Amniotic epithelial cell (primary cell): ENCODE results near the gene TREML4.
A peak's percentile ranks its signal among the peaks of the same experiment; 100 is the strongest.
"Not testable (repeated sequence)": the region's sequence is repeated elsewhere in the genome, so short reads cannot be mapped to it uniquely, and the experiment has no call there.

ENCODE experiments used
- DNase-seq: peaks from one replicate; pipeline ENCODE4 v3.0.0-alpha.2; 2010; ENCODE audit warnings: low read depth

TREML4 gene, protein sequence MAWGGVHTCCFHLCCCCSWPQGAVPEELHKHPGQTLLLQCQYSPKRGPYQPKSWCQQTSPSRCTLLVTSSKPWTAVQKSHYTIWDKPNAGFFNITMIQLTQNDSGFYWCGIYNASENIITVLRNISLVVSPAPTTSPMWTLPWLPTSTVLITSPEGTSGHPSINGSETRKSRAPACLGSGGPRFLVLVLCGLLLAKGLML

DNA sequence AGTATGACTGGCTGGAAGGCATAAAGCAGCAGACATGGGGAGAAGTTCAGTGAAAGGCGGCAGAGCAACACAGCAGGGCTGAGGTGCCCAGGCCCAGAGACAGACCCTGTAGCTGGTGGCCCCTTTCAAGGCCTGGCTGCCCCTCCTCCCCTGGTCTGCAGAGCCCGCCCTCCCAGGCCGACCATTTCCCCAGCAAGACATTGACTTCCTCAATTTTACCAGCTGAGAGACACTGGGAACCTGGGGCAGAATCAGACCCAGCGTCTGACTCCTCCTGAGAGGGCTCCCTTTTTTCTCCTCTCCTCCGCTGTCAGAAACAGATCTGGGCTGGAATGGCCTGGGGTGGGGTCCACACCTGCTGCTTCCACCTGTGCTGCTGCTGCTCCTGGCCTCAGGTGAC lies at the start of gene TREML4:
Gene TREML4, plus strand, starts transcription at position 254 of the 400 bp plus-strand sequence. Its CDS starts 79 bp downstream, at position 333.
- no peak for DNase-seq

DNA sequence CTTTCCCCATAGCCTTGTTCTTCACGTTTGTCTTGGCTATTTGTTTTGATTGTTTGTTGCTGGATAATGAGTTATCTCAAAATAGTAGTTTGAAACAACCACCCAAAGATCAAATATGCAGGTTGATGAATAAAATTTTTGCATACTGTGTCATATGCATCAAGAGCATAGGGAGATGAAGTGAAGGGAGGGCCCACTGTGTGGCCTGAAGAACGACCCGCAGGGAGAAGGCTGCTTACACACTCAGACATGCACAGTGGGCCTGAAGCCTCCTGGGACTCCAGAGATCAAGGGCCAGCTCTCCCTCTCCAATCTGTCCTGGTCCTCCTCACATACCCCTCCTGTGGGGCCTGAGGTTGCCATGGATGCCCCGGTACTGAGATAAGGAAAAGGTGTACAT lies 49.0 kb upstream of the TREML4 start:
- DNase-seq = no peak

DNA sequence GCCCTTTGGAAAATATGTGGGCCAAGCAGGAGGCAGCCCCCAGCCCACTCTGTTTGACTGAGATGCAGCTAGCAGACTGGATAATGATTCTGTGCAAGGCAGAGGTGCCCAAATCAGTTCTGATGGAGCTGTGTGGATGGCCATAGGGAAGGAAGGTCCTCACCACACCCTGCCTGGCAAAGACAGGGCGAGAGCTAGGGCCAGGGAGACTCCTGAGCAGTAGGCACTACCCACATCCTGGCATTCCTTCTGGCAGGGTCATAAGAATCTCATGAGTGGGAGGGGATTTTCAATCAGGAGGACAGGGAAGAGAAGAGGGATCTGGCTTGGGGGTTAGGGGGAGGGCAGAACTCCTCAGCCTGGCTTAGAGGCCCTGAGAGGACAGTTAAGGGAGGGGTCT lies 46.6 kb upstream of the TREML4 start:
- no peak for DNase-seq

DNA sequence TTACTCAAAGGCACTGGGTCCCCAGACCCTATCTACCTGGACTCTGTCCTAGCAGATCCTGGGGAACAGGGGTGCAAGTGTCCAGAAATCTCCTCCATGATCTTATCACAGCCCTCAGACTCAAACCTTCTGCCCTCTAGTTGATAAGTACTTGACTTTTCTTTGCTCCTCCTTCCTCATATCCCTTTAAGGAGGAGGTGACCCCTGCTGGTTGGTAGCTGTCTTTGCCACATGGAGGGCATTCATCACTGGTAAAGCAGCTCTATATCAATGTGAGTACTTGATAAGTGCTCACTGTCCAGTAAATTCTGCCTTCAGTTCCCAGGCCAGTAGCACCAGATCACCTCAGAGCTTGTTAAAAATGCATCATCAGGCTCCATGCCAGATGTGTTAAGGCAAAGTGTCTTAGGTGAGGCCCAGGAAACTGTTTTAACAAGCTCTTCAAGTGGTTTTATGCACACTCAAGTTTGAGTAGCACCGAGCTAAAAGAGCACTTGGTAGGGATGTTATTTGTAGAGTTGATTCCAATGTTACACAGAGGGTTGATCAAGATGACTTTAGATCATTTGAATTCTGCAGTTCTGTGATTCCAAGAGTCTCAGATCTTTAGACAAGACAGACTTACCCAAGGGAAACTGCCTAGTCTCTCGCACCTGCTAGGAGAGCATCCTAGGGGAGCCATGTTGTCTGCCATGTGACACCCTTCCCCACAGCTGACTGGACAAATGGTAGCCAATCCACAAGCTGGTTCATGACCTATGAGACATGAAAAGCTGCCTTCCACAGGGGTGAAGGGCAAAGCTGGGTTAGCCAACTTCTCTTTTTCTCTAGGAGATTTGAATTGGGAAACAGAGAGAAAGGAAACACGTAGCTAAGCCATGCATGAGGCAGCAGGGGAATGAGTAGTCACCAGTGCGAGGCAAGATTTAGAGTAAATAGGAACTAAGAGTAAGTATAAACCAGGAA lies 45.8 kb upstream of the TREML4 start:
- peak; percentile 58 for DNase-seq

DNA sequence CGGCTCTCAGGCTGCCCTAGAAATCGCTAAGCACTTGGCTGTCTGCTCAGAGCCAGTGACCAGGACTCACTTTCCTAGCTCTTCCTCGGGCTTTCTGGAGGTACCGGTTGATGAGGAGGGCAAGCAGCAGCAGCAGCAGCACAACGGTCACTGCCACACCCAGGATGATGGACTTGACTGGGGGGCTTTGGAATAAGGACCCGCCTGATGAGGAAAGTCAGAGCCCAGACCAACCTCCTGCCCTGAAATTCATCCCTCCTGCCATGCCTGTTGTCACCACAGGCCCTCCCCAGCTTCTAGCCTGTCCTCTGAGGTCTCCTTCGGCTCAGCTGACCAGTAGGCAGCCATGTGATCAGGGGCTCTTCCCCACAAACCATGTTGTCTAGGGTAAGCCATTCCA lies 43.4 kb upstream of the TREML4 start:
- no peak for DNase-seq

DNA sequence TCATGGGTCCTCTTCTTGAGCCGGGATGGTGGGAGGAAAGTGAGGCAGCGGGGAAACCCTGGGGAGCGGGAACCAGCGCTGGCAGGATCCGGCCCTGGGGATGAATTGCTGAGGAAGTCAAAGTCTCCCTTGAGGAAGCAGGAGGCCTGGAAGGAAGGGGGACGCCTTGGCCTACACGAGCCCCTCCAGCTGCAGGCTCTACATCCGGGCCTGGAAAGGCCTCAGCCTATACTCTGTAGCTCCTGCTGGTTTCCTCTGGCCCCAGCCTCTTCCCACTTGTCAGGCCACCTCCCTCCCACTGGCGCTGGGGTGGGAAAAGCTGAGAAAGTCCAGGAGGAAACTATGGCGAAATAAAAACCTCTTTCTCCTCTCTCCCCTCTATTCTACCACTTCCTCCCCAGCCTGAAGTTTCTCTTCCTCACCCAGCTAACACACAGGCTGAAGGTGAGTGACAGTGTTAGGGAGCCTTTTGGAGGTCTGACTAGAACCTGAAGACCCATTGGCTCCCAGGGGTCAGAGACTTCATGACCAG lies 42.1 kb upstream of the TREML4 start:
- no peak for DNase-seq

DNA sequence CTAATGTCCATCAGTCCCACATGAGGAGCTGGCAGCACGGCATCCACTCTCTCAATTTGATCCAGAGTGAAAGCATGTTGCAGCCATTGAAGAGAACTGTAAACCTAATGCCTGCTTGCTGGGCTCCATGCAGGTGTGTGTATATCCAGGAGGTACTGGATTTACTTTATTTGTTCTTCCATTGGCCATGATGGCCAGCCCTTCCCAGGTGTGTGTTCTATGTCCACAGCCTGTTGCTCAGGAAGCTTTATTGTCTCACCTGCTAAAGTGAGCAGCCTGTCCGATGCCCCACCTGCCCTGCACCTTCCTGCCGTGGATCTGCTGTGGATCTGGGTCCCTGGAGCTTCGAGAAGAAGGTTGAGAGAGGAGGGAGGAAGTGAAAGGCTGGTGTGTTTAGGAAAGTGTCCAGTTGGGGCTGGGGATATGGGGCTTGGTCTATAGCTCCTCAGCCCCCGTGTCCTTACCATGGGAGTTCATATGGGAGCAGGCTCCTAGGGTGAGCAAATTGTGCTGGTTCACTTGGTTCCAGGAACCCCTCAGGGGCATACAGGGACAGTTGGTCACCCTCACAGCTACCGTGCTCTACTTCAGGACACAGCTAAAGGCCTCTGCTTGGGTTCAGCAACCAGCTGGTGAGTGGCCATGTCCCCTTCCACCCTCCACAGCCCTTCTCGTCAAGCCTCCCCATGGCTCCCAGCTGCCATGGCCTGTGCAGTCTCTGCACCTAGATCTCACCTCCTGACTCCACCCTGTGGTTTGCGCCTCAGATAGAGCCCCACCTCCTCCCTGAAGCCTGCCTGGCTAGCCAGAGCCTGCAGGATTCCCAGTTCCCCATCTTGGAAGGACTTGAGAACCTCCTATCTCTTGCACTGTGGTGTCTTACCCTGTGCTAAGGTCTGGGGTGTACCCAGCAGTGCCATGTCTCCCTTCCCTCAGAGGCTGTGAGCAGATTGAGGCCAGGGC lies 39.9 kb upstream of the TREML4 start:
- DNase-seq = no peak

DNA sequence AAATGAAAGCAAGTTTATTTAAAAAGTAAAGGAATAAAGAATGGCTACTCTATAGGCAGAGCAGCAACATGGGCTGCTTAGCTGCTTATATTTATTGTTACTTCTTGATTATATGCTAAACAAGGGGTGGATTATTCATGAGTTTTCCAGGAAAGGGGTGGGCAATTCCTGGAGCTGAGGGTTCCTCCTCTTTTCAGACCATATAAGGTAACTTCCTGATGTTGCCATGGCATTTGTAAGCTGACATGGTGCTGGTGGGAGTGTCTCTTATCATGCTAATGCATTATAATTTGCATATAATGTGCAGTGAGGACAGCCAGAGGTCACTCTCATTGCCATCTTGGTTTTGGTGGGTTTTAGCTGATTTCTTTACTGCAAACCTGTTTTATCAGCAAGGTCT lies 39.1 kb upstream of the TREML4 start:
- not testable (repeated sequence) for DNase-seq

DNA sequence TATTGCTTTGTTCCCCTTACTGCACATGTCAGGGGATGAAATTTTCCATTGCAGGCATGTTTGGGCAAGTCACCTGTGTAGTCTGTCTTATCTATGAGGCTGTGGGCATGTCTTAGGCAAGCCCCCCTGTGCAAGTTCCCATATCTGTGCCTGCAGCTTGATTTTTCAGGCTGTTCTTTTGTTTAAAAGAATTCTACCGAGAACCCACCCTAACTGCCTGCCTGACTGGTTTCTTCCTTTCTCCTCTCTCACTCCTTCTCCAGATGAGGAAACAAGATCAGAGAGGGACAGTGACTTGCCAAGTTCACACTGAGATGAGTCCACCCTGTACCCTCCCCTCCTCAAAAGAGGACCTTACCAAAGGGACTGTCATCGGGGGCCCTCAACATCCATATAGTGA lies 38.2 kb upstream of the TREML4 start:
- DNase-seq = no peak

DNA sequence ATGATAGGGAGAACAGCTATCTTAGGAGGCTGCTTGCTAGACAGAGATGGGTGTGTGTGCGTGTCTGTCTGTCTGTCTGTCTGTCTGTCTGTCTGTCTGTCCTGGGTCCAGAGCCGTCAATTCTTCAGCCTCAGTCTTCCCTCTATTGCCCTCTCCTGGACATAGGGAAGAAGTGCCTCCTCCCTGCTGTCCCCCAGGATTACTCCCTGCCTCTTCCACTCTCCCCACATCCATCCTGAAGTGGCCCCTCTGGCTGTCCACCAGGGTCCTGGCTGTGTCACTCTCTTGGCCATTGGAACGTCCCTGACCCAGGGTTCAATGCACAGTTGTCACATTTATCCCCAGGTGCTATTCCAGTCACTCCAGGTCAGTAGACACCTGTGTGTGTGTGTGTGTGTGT lies 37.4 kb upstream of the TREML4 start:
- no peak for DNase-seq

DNA sequence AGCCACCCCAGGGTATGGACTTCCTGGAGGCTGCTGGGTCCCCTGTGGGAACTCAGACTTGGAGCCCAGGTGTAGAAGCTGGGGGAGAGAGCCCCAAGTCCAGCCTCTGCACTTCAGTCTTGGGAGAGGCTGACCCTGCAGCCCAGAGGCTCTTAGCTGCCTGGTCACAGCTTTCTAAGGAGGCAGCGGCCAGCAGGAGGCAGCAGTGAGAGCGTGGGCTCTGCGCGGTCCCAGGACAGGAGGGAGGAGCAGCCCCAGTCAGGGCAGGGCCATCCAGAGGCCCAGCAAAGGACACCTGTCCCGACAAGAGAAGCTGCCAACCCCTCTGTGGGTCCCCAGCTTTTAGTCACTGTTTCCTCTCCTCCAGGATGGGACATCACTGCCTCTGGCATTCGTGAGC lies 36.6 kb upstream of the TREML4 start:
- DNase-seq = peak; percentile 7

DNA sequence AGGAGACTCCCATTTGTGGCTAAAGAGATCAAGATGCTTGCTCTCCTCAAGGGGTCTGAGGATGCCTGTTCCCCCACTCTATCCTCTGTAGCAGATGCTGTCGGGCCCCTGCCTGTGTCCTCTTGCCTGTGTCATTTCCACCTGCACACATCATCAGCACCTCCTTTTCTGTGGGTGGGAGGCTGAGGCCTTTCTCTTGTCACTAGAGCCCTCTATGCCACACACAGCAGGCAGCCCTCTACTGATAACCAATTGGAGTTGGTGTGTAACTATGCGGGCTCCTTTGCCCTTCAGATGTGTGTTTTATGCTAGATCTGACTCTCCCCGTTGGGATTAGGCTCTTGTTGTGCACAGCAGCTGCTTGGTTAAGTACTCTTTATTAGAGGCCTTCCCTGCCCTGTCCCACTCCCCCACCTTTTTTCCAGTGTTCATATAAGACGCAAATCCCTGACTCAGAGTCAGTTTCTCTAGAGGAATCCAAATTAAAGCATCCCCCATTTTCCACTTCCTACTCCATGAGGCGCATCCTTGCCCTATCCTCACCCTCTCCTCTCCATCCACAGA lies 34.9 kb upstream of the TREML4 start:
- DNase-seq = no peak

DNA sequence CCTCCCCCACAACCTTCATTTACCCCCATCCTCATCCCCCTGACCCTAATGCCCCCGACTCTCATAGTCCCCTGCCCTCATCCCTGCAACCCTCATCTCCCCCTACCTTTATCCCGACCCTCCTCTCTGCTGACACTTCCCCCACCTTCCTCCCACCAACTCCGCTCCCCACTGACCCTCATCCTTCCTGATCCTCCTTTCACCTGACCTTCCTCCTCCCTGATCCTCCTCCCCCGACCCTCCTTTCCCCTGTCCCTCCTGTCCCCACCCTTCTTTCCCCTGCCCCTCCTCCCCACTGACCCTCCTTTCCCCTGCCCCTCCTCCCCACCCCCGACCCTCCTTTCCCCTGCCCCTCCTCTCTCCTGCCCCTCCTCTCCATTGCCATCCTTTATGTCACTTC lies 34.3 kb upstream of the TREML4 start:
- DNase-seq = no peak

DNA sequence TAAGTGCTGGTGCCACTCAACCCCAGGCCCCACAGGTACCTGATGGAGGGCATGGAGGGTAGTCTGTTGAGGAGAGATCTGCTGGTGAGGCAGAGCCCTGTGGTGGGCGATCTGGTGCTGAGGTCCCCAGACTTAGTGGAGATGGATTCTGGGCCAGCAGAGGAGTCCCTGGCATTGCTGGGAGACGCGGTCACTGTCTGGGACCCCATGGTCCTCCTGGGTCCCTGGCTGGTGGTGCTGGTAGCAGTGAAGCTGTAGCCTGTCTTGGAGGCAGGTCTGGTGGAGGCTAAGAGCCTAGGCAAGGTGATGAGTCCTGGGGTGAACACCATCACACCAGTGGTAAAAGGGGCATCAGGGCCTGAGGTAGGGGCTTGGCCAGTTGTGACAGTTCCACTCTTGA lies 33.8 kb upstream of the TREML4 start:
- no peak for DNase-seq

DNA sequence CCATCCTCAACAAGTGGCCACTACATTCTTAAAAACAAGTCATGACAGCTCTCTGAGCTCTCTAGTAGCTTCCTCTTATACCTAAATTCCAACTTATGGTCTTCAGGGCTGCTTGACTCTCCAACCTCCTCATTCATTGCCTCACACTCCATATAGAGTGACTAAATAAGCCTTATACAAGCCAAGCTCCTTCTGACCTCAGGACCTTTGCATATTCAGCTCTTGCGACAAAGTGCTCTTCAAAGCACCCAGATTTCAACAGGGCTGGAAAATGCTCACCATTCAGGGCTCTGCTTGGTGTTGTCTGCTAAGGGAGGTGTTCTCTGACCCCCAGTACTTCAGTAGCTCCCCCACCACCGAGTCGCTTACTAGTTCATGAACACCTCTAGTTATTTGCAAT lies 30.9 kb upstream of the TREML4 start:
- DNase-seq = no peak

DNA sequence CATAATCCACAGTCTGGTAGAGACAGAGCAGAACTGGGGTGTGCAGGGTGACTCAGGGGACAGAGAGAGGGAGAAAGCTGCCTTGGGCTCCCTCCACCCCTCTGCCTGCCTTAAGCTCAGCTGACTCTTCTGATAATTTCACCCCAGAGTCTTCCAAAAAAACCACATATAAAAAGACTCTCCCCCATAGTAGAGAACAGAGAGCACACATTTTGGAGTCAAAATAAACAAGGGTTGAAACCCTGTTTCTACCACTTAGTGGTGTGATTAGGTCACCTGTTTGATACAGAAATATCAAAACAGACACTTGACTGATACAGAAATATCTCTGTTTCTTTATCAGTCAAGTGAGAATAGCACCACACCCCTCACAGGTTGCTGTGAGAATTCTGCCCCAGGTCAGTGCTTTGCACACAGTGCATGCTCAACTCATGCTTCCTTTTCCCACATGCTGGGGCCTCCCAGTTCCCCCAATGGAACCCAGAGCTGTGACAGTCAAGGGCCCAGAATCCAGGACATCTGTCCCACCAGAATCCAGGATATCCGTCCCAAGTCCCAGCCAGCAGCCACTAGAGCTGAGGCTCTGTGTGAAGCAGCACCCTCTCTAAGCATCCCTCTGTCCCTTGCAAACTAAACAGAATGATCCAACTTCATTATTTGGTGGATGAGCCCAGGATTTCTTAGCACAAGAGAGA lies 28.4 kb upstream of the TREML4 start:
- no peak for DNase-seq

DNA sequence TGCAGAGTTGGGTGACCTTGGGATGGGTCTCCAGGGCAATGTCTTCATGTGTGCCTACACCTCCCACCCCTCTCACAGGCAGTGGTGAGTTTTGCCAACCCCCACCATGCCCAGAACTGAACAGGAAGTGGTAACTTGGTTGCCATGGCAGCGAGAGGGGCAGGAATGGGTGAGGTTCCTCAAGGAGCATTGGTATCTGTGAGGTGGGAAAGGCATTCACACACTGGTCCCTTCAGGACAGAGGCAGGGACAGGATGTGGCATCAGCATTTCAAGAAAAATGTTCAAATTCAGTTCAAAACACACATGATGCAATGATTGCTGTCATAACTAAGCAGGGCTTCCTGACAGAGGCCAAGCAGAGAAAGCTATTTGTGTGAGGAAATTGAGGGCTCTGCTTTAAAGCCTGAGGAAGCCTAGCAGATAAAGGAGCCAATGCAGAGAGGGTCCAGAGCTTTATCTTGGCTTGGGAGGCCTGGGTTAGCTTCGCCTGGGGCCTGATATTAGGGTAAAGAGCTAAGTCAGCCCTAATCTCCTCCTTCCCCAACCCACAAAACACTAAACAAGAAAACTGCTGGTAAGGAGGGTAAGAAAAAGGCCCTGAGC lies 27.8 kb upstream of the TREML4 start:
- peak; percentile 36 for DNase-seq

DNA sequence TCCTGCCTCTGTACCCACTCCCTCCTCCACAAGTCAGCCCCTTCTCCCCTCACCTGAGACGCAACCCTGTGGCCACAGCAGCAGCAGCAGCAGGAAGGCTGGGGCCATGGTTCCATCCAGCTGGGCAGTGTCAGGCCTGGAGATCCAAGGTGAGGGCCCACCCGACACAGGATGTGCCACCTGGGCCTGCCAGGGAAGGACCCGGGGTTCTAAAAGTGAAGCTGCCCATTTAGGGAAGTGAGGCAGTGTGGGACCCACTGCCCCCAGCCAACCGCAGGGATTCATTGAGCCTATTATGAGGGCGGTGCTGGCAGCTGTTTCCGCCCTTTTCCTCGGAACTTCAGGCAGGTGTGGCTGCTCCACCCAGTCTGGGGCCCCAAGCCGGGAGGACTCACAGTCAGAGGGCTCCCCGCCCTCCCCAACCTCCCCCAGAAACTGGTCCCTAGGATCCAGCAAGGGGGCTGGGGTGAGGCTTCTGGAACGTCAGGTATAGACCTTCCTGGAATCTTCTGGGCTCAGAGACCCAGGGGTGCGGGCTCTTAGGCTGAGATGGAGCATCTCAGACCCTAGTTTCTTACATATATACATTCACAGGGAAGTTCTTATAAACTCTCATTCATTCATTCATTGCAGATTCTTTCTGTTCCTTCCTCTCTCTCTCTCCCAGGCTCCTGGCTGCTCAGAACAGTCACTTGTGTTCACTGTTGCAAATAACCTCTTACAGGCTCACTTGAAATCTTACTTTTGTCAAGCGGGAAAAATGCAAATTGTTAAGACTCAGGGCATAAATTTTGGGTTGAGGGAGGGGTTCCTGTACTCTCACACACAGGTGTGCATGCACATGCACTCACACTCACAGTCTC lies 27.0 kb upstream of the TREML4 start, which contains the start of gene TREML2:
Gene TREML2, minus strand, starts transcription at position 249 of the 863 bp plus-strand sequence. Its CDS starts 141 bp downstream, at position 108.
- DNase-seq = no peak

DNA sequence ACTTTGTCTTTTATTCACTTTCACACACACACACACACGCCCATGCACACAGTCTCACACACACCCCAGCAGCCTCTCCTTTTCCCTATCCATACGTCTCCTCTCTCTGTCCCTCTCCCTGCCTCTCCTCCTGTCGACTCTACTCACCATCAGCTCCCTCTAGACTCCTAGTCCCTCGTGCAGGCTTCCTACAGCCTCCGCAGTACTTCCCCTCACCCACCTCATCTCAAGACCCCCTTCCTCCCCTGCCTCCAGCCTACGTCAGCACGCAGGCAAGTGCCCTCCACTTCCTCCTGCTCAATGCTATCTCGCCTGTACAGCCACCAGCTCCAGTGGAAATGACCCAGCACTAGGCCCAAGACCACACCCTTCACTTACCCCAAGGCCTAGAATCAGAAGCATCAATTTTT lies 26.4 kb upstream of the TREML4 start:
- DNase-seq = no peak

DNA sequence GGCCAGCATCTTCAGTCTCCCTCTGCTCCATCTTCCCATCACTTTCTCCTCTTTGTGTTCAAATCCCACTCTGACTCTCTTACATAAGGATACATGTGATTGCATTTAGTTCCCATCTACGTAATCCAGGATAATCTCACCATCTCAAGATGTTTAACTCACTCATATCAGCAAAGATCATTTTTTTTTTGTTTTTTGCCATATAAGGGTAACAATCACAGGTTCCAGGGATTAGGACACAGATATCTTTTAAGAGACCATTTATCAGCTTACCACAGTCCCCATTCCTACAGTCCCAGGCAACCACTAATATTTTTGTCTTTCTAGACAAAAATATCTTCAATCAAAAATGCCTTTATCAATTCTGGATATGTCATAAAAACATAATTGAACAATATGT lies 24.0 kb upstream of the TREML4 start:
- DNase-seq = no peak
